KMS-11 (cell line): Measurements from ENCODE around the gene SULT6B1.

Experiments used
- H2AFZ ChIP-seq: fragments of 200-600 bp; sonication (generic); 2 replicates; pipeline ENCODE4 v1.6.1; 2016; ENCODE audit warnings: antibody characterized with exemption, mixed run types, low read depth
- H3K27ac ChIP-seq: fragments of 200-600 bp; sonication (generic); 2 replicates; pipeline ENCODE4 v1.6.1; 2016; ENCODE audit warnings: mild to moderate bottlenecking, mixed run types
- H3K27me3 ChIP-seq: fragments of 200-600 bp; sonication (generic); 2 replicates; pipeline ENCODE4 v1.6.1; 2017; ENCODE audit warnings: mild to moderate bottlenecking, low read depth, mixed run types, moderate library complexity; ENCODE audit not compliant: insufficient read depth
- H3K36me3 ChIP-seq: fragments of 200-600 bp; sonication (generic); 2 replicates; pipeline ENCODE4 v1.6.1; 2017; ENCODE audit warnings: mild to moderate bottlenecking, mixed run types; ENCODE audit not compliant: insufficient read depth
- H3K4me1 ChIP-seq: fragments of 200-600 bp; sonication (generic); 2 replicates; pipeline ENCODE4 v1.6.1; 2016; ENCODE audit warnings: mild to moderate bottlenecking, low read depth, mixed run types; ENCODE audit not compliant: poor library complexity, severe bottlenecking
- H3K4me2 ChIP-seq: fragments of 200-600 bp; sonication (generic); 2 replicates; pipeline ENCODE4 v1.7.0; 2016; ENCODE audit warnings: mild to moderate bottlenecking, mixed run types
- H3K4me3 ChIP-seq: fragments of 200-600 bp; sonication (generic); IDR thresholded peaks from 2 replicates; pipeline ENCODE4 v1.6.1; 2017; ENCODE audit warnings: low read depth, low read length, mixed read lengths; ENCODE audit not compliant: insufficient read depth
- H3K79me2 ChIP-seq: fragments of 200-600 bp; sonication (generic); 2 replicates; pipeline ENCODE4 v1.6.1; 2016; ENCODE audit warnings: low read depth, mixed run types; ENCODE audit not compliant: insufficient read depth
- H3K9ac ChIP-seq: fragments of 200-600 bp; sonication (generic); 2 replicates; pipeline ENCODE4 v1.6.1; 2016; ENCODE audit warnings: mild to moderate bottlenecking, mixed run types
- H4K20me1 ChIP-seq: fragments of 200-600 bp; sonication (generic); 2 replicates; pipeline ENCODE4 v1.6.1; 2016; ENCODE audit warnings: mild to moderate bottlenecking, mixed run types; ENCODE audit not compliant: insufficient read depth
- TF ChIP-seq, protein P1 (sequence below): fragments of 200-600 bp; sonication (generic); conservative IDR thresholded peaks from 2 replicates; pipeline ENCODE4 v1.6.1; 2017; ENCODE audit warnings: low read depth, mild to moderate bottlenecking, antibody characterized with exemption, low read length, moderate library complexity, mixed read lengths

Gene SULT6B1

DNA sequence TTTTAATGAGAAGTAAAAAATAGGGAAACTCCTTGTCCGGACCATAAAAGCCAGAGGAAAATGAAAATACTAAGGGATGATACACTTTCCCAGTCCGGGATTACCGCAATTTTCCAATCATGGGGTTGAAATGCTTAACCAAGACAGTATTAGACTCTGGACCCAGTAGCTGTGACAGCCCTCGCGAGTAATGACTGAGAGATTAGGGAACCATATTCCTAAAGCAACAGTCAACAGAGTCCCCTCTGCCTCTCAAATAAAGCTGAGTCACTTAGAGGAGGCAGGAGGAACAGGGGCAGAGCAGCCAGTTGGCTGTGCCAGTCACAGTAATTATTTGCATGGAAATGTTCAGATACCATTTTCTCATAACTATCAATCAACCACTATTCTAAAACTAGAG, 69.3 kb downstream of the SULT6B1 start:
- Histone ChIP-seq H3K4me2 (no peak overlapping the region), H4K20me1 (no peaks in the 10 kb centered on the region), H2AFZ (no peak overlapping the region), H3K27me3 (no peaks in the 10 kb centered on the region), H3K27ac (no peak overlapping the region), H3K79me2 (no peaks in the 10 kb centered on the region), H3K4me3 (no peak overlapping the region), H3K9ac (no peak overlapping the region), H3K4me1 (no peaks in the 10 kb centered on the region), H3K36me3 (no peaks in the 10 kb centered on the region)
- TF ChIP-seq, protein P1, sequence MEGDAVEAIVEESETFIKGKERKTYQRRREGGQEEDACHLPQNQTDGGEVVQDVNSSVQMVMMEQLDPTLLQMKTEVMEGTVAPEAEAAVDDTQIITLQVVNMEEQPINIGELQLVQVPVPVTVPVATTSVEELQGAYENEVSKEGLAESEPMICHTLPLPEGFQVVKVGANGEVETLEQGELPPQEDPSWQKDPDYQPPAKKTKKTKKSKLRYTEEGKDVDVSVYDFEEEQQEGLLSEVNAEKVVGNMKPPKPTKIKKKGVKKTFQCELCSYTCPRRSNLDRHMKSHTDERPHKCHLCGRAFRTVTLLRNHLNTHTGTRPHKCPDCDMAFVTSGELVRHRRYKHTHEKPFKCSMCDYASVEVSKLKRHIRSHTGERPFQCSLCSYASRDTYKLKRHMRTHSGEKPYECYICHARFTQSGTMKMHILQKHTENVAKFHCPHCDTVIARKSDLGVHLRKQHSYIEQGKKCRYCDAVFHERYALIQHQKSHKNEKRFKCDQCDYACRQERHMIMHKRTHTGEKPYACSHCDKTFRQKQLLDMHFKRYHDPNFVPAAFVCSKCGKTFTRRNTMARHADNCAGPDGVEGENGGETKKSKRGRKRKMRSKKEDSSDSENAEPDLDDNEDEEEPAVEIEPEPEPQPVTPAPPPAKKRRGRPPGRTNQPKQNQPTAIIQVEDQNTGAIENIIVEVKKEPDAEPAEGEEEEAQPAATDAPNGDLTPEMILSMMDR = no peak
